Stimulated activated CD8-positive, alpha-beta memory T cell treated with anti-CD3 and anti-CD28 coated beads, Interleukin-4, amount 100 ng/mL, for 24 hours (primary cell): ENCODE data around the gene MRPL33.

Source experiments
- DNase-seq: peaks from one replicate; pipeline ENCODE4 v3.0.0-alpha.2; 2020; ENCODE audit warnings: low read depth

Gene MRPL33

GRCh38 chr2:27776696-27777095, 5.2 kb downstream of the MRPL33 start:
- no peak for DNase-seq

- no peak for DNase-seq
Measured at GRCh38 chr2:27779417-27780055, 8.0 kb downstream of the MRPL33 start.

GRCh38 chr2:27781496-27781895, 10.0 kb downstream of the MRPL33 start:
- DNase-seq: no peak

- DNase-seq: no peak
Measured at GRCh38 chr2:27782701-27783100, 11.2 kb downstream of the MRPL33 start.

GRCh38 chr2:27790796-27791195, 19.3 kb downstream of the MRPL33 start:
- no peak for DNase-seq

GRCh38 chr2:27792759-27793158, 21.2 kb downstream of the MRPL33 start:
- no peak for DNase-seq

- no peak for DNase-seq
Measured at GRCh38 chr2:27795093-27795834, 23.7 kb downstream of the MRPL33 start.

- DNase-seq: no peak
Measured at GRCh38 chr2:27795868-27796277, 24.4 kb downstream of the MRPL33 start.

- DNase-seq: no peak
Measured at GRCh38 chr2:27796791-27797765, 25.6 kb downstream of the MRPL33 start.

- no peak for DNase-seq
Measured at GRCh38 chr2:27797841-27798240, 26.3 kb downstream of the MRPL33 start.

GRCh38 chr2:27798486-27798885, 27.0 kb downstream of the MRPL33 start:
- DNase-seq: no peak

GRCh38 chr2:27798948-27799645, 27.6 kb downstream of the MRPL33 start:
- DNase-seq: no peak

GRCh38 chr2:27799646-27800010, 28.1 kb downstream of the MRPL33 start:
- DNase-seq: no peak

GRCh38 chr2:27800856-27801255, 29.3 kb downstream of the MRPL33 start:
- DNase-seq: no peak

- no peak for DNase-seq
Measured at GRCh38 chr2:27802547-27802946, 31.0 kb downstream of the MRPL33 start.

GRCh38 chr2:27803046-27803445, 31.5 kb downstream of the MRPL33 start:
- no peak for DNase-seq

- no peak for DNase-seq
Measured at GRCh38 chr2:27804146-27804545, 32.6 kb downstream of the MRPL33 start.

GRCh38 chr2:27805180-27805579, 33.7 kb downstream of the MRPL33 start:
- no peak for DNase-seq

- no peak for DNase-seq
Measured at GRCh38 chr2:27806311-27807059, 35.0 kb downstream of the MRPL33 start.

- no peak for DNase-seq
Measured at GRCh38 chr2:27807476-27807875, 36.0 kb downstream of the MRPL33 start.

GRCh38 chr2:27808418-27808817, 36.9 kb downstream of the MRPL33 start:
- no peak for DNase-seq
